CMK (cell line): ENCODE results near the gene KCNJ6.

ENCODE experiments used
- DNase-seq: peaks from one replicate; pipeline ENCODE4 v3.0.0-alpha.2; 2010; ENCODE audit warnings: low read depth

Gene KCNJ6

DNA sequence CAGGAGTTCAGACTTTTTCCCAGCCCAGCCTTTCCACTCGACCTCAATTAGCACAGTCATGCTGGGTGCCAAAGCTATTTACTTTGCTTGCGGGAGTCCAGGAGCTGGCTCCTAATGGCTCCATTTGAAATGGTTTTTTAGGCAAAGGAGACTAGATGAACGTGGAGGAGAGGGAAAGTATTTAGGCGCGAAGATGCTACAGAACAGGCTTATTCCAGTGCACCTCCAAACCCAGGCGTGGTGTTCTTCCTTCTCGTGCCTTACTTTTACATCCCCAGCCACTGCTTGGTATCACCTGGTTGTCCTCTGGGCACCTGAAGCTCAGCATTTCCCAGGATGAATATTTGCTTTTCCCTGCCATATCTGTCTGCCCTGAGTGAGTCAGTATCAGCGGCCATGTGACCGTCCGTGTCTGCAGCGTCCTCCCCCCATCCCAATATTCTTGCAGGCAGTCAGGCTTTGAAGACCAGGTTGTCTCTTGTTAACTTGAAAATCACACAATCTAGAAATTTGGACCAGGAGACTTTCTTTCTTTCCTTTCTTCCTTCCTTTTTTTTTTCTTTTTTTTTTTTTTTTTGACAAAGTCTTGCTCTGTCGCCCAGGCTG, 351.2 kb downstream of the KCNJ6 start:
- no peak for DNase-seq

DNA sequence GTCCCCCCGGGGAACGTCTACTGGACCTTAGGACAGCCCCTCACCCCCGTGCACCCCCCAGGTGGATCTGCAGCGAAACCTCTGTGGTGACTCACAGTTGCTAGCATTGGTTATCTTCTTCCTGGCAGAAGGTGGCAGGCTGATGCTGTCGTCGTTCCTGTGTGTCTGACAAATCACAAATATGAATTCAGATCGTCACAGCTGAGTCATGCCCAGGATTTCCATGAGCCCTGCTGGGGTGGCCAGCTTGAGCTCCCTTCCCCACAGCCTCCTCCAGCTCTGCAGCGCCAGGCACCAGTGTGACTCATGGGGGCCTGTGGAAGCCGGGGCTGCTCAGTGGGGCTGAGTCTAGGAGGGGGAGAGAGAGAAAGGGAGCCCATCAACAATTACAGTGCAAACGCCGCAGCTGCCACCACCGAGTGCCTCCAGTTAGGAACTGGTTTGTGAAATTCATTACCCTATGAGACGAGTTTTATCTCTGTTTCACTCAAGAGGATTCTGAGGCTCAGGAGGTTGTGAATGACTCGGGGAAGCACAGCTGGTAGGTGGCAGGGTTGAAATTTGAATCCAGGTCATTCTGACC, 351.8 kb downstream of the KCNJ6 start:
- DNase-seq, result peak; percentile 52

DNA sequence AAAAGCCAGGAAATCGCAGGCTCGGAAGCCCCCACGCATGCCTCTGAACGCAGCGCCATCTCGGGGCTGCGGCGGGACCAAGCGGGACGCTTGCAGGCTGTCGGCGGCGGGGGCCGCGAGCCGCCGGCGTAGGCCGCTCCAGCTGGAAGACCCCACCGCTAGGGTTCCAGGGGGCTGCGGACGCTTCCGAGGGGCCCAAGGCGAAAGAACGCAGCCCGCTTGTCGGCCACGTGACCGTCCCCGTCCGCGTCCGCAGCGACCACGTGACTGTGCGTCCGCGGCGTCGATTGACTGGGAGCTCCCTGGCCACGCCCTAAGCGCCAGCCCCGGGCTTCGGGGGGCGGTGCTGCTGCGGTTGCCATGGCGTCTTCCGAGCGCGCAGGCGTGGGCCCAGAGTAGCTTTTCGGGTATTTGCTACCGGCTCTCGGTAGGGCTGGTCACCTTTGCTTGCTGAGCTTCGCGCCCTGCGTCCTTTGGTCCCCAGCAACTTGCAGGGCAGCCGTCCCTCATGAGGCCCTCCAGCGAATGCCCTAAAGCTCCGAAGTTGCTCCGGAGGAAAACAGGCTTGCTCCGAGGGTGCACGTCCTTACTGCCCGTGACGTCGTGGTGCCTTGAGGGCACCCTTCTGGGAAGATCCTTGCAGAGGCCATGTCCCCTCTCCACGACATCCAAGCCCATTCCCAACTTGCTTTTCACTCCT, 352.5 kb downstream of the KCNJ6 start:
- peak; percentile 92 for DNase-seq

DNA sequence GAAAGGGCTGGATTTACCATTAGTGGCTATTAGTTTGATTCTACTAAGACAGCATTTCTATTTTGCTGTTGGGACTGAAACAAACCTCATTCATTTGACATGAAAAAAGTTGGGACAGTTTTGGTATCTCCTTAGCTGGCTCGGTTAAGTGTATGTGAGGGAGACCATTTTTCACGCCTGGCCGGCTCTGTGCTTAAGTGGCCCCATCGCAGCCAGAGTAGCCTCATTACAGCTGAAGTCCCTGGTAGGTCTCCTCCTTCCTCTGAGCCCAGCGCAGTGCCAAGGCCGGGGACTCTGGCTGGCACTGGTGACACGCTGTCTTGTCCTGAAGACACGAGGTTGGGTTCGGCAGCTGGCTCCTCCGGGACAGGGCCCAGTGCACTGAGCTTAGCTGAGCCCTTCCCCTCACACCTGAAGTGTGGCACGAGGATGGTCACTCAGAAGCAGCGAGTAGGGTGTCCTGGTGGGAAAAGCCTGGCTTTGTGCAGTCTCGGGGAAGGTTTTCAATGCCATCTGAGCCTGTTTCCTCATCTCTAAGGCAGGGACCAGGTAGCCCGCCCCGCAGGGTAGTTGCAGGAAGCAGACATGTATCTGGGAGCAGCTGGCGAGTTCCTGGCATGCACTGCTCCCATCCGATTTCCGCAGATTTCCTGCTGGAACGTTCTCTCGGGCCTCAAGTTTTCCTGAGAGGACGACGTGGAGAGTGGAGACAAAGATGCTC, 353.2 kb downstream of the KCNJ6 start:
- no peak for DNase-seq

DNA sequence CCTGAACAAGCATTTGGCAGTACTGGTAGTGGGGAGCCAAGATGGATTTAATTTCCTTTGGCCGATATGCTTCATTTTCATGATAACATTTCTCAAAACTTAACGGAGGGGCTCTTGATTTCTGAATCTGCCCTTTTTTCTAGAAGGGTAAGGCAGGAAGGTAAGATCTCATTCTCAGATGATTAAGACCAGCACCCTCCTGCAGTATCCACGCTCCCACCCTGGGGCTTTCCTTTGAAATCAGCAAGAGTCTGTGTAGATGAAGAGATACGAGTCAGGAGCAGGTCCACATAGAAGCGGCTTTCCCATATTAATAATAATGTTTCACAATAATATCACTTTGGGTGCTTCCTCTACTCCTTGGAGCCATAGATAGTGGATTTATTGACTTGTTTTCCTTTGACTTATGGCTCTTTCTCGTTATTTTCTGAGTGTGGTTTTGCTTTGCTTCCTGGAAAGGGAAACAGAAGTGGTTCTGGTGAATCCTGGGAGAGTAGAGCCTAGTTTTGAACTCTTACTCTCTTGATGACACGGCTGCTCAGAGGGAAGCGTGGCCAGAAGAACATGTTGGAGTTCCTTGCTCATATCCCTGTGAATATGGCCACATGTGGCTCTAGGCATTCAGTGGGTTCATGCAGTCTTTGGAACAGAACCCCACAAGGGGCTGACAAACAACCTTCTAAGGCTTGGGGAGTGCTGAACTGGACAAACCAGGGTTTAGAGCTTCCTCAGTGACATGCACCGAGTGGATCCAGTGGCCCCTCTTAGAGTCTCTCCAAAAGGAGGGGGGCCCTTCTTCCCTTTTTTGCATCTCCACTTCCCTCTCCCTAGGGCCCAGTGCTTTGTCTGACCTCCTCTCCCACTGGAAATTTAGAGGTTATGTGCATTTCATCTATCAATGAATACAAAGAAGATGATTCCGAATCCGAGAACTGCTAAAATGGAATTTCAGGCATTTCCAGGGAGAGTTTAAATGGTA, 354.0 kb downstream of the KCNJ6 start:
- DNase-seq, result no peak

DNA sequence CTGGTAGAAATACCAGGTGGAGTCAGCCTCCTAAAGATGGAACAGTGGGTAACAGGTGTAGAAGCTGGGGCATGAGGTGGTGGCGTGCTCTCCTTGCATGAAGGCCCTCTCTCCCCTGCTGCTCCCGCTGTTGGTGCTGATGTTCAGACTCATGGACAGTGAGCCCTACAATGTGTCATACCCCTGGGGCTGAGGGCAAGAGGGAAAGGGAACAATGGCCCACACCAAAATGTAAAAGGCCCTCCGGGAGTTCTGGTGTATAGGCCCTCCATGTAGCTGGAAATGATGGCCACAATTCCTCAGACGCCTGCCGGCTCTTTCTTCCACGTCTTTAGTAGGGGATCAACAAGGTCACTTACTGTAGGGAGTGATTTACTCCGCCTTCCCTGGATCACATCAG, 354.8 kb downstream of the KCNJ6 start:
- DNase-seq, result no peak

DNA sequence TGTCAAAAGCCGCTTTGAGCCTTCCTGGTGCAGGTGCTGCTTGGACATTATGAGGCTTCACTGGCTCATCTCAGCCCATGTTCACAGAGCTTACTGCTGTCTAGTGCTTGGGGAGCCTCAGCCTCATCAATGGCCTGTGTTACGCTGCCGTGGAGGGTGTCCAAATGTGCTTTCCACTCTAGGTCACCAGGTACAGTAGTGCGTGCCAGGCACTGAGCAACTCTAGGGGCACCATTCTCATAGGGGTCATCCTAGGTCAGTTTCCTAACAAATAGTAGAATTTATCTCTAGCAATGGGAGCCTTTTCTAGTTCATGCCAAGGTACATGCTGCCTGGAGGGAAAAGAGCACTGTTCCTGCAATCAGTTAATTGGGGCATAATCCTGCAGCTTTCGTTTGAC, 355.9 kb downstream of the KCNJ6 start:
- DNase-seq, result no peak

DNA sequence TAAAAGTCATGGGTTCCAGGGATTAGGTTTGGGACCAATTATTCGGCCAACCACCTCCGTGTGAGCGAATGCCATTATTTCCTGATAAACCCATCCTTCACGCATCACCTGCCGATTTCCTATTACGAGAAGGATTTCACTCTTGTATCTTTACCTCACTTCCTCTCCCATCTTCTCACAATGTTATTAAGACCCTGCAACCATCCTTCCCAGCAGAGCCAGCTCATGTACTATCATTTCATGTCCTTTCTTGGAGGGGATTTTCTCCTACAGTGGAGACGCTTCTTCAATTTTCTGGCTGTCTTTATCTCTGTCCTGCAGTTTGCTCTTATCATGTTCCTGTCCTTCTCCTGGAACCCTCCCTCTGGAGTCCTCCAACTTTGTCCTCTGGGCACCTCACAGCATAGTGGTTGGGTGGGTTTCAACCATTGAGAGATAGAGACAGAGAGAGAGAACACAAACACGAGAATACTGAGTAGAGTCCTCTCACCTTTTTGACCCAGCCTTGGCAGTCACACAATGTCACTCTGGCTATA, 357.5 kb downstream of the KCNJ6 start:
- DNase-seq, result no peak
